GM18909 (cell line): ENCODE measurements around the gene ZNG1F.
"Not testable (repeated sequence)": the region's sequence is repeated elsewhere in the genome, so short reads cannot be mapped to it uniquely, and the experiment has no call there.

Experiments
- ATAC-seq: cut with Tn5 transposase; IDR thresholded peaks from one replicate; pipeline ENCODE4 v1.9.1; 2021; ENCODE audit warnings: mild to moderate bottlenecking; ENCODE audit not compliant: unreplicated experiment, poor library complexity

ZNG1F gene

GRCh38 chr9:41124250-41125108 lies 64.6 kb downstream of the ZNG1F start:
- ATAC-seq: not testable (repeated sequence)

- ATAC-seq: not testable (repeated sequence)
These were observed 65.3 kb downstream of the ZNG1F start for GRCh38 chr9:41123812-41124211.

- ATAC-seq: not testable (repeated sequence)
These were observed 65.7 kb downstream of the ZNG1F start for GRCh38 chr9:41123396-41123795.

GRCh38 chr9:41120696-41121095 lies 68.4 kb downstream of the ZNG1F start:
- not testable (repeated sequence) for ATAC-seq

GRCh38 chr9:41119719-41120118 lies 69.4 kb downstream of the ZNG1F start:
- ATAC-seq: not testable (repeated sequence)

GRCh38 chr9:41119311-41119710 lies 69.8 kb downstream of the ZNG1F start:
- ATAC-seq: not testable (repeated sequence)

GRCh38 chr9:41113348-41113747 lies 75.8 kb downstream of the ZNG1F start:
- not testable (repeated sequence) for ATAC-seq

GRCh38 chr9:41111414-41111813 lies 77.7 kb downstream of the ZNG1F start:
- ATAC-seq: not testable (repeated sequence)

- ATAC-seq: not testable (repeated sequence)
These were observed 78.2 kb downstream of the ZNG1F start for GRCh38 chr9:41110913-41111312.

GRCh38 chr9:41109253-41109652 lies 79.9 kb downstream of the ZNG1F start:
- not testable (repeated sequence) for ATAC-seq

GRCh38 chr9:41108816-41109215 lies 80.3 kb downstream of the ZNG1F start:
- ATAC-seq: not testable (repeated sequence)

- not testable (repeated sequence) for ATAC-seq
These were observed 82.5 kb downstream of the ZNG1F start for GRCh38 chr9:41106472-41107116.

- ATAC-seq: not testable (repeated sequence)
These were observed 83.4 kb downstream of the ZNG1F start for GRCh38 chr9:41105557-41106253.

- not testable (repeated sequence) for ATAC-seq
These were observed 84.6 kb downstream of the ZNG1F start for GRCh38 chr9:41104542-41104941.

GRCh38 chr9:41100508-41100907 lies 88.6 kb downstream of the ZNG1F start:
- ATAC-seq: not testable (repeated sequence)

- ATAC-seq: not testable (repeated sequence)
These were observed 90.4 kb downstream of the ZNG1F start for GRCh38 chr9:41098759-41099158.

GRCh38 chr9:41095060-41095459 lies 94.1 kb downstream of the ZNG1F start:
- not testable (repeated sequence) for ATAC-seq

- not testable (repeated sequence) for ATAC-seq
These were observed 94.9 kb downstream of the ZNG1F start for GRCh38 chr9:41094010-41094773.

GRCh38 chr9:41090922-41091321 lies 98.2 kb downstream of the ZNG1F start:
- ATAC-seq: not testable (repeated sequence)

GRCh38 chr9:41090386-41090785 lies 98.7 kb downstream of the ZNG1F start:
- ATAC-seq: not testable (repeated sequence)
